ENCODE results near the gene ZNF23. TPM values are rescaled to one million over a fixed set of nuclear protein-coding genes. Genes with fewer than 3 reads are reported as not detected.

ZNF23 gene
- total RNA-seq, 1 experiment from 2014 or later: 13.7 TPM

GRCh38 chr16:71453036-71453435, 9.0 kb downstream of the ZNF23 start:
- ChIA-PET CTCF (no interaction called here), POLR2A (no interaction called here)
- no peak for DNase-seq (ENCODE audit: unreplicated experiment)
- no peak for TF ChIP-seq CTCF (IDR thresholded peaks at IDR 0.05; ENCODE audit: unreplicated experiment)
- H3K4me3 Mint-ChIP-seq (ENCODE audit: unreplicated experiment): no peak overlapping the region
- H3K27ac Mint-ChIP-seq (ENCODE audit: low read depth, unreplicated experiment): no peak overlapping the region
- no peaks in the 10 kb centered on the region for H3K27me3 Mint-ChIP-seq (ENCODE audit: insufficient read depth, unreplicated experiment)
- intact Hi-C loops (cut with micrococcal nuclease): no loop called here
- H3K4me1 Mint-ChIP-seq (ENCODE audit: insufficient read depth, unreplicated experiment): no peaks in the 10 kb centered on the region
- peaks cover 88% of the 10 kb centered on the region for H3K36me3 Mint-ChIP-seq (ENCODE audit: insufficient read depth, unreplicated experiment)
- BruUV-seq (replicated peaks): no TSS peak
- H3K9me3 Mint-ChIP-seq (ENCODE audit: unreplicated experiment): peaks cover 32% of the 10 kb centered on the region

- no peaks in the 10 kb centered on the region for H3K4me1 Mint-ChIP-seq (ENCODE audit: insufficient read depth, unreplicated experiment)
- peaks cover 33% of the 10 kb centered on the region for H3K9me3 Mint-ChIP-seq (ENCODE audit: unreplicated experiment)
- H3K27ac Mint-ChIP-seq (ENCODE audit: low read depth, unreplicated experiment): no peak overlapping the region
- TF ChIP-seq CTCF (IDR thresholded peaks at IDR 0.05; ENCODE audit: unreplicated experiment): no peak
- DNase-seq (ENCODE audit: unreplicated experiment): no peak
- H3K27me3 Mint-ChIP-seq (ENCODE audit: insufficient read depth, unreplicated experiment): no peaks in the 10 kb centered on the region
- ChIA-PET CTCF (interaction anchor here (0.6 to 1.7 kb wide), 3 partner anchors 30 to 38 kb away, joined by 3 to 5 read pairs (median 5); no protein-coding TSS in a partner anchor), POLR2A (no interaction called here)
- intact Hi-C loops (cut with micrococcal nuclease): no loop called here
- no TSS peak for BruUV-seq (replicated peaks)
- H3K4me3 Mint-ChIP-seq (ENCODE audit: unreplicated experiment): no peak overlapping the region
- peaks cover 68% of the 10 kb centered on the region for H3K36me3 Mint-ChIP-seq (ENCODE audit: insufficient read depth, unreplicated experiment)
Observed at GRCh38 chr16:71449020-71449419, 13.0 kb downstream of the ZNF23 start.

GRCh38 chr16:71448274-71448866, 13.7 kb downstream of the ZNF23 start:
- Mint-ChIP-seq H3K4me3 (ENCODE audit: unreplicated experiment) (no peak overlapping the region), H3K36me3 (ENCODE audit: insufficient read depth, unreplicated experiment) (peaks cover 62% of the 10 kb centered on the region), H3K27me3 (ENCODE audit: insufficient read depth, unreplicated experiment) (no peaks in the 10 kb centered on the region), H3K9me3 (ENCODE audit: unreplicated experiment) (peaks cover 39% of the 10 kb centered on the region), H3K4me1 (ENCODE audit: insufficient read depth, unreplicated experiment) (no peaks in the 10 kb centered on the region), H3K27ac (ENCODE audit: low read depth, unreplicated experiment) (no peak overlapping the region)
- no peak for DNase-seq (ENCODE audit: unreplicated experiment)
- no peak for TF ChIP-seq CTCF (IDR thresholded peaks at IDR 0.05; ENCODE audit: unreplicated experiment)
- BruUV-seq (replicated peaks): no TSS peak
- intact Hi-C loops (cut with micrococcal nuclease): no loop called here
- ChIA-PET CTCF (interaction anchor here (0.6 to 1.7 kb wide), 4 partner anchors 31 to 91 kb away, joined by 3 to 5 read pairs (median 4); no protein-coding TSS in a partner anchor), POLR2A (interaction anchor here (0.6 to 1.0 kb wide), 2 partner anchors 14 to 48 kb away, joined by 3 read pairs; partner anchors contain the start of gene ZNF23)

- H3K27ac Mint-ChIP-seq (ENCODE audit: low read depth, unreplicated experiment): no peak overlapping the region
- no peak for DNase-seq (ENCODE audit: unreplicated experiment)
- POLR2A ChIA-PET: no interaction called here
- peaks cover 18% of the 10 kb centered on the region for H3K36me3 Mint-ChIP-seq (ENCODE audit: insufficient read depth, unreplicated experiment)
- no peaks in the 10 kb centered on the region for H3K4me1 Mint-ChIP-seq (ENCODE audit: insufficient read depth, unreplicated experiment)
- intact Hi-C loops (cut with micrococcal nuclease): no loop called here
- H3K4me3 Mint-ChIP-seq (ENCODE audit: unreplicated experiment): no peak overlapping the region
- no peak for TF ChIP-seq CTCF (IDR thresholded peaks at IDR 0.05; ENCODE audit: unreplicated experiment)
- CTCF ChIA-PET: no interaction called here
- BruUV-seq (replicated peaks): no TSS peak
- H3K27me3 Mint-ChIP-seq (ENCODE audit: insufficient read depth, unreplicated experiment): no peaks in the 10 kb centered on the region
- peaks cover 28% of the 10 kb centered on the region for H3K9me3 Mint-ChIP-seq (ENCODE audit: unreplicated experiment)
Observed at GRCh38 chr16:71443714-71444113, 18.3 kb downstream of the ZNF23 start.

All from MCF 10A (cell line).